A549 (cell line): Measurements from ENCODE around the gene PPP3CA.

Experiments
- CHD4 ChIP-seq: fragments of 200-600 bp; sonication (generic); IDR thresholded peaks from 2 replicates; pipeline ENCODE4 v1.6.1; 2016; ENCODE audit warnings: antibody characterized with exemption, mild to moderate bottlenecking, borderline replicate concordance
- CTCF ChIP-seq: fragments of >200 bp; sonication (Bioruptor Twin); formaldehyde crosslinking; IDR thresholded peaks from 3 replicates; pipeline ENCODE4 v1.5.1; 2016
- EHMT2 ChIP-seq: fragments of 200-600 bp; sonication (generic); IDR thresholded peaks from 2 replicates; pipeline ENCODE4 v1.6.1; 2016; ENCODE audit warnings: antibody characterized with exemption, low read depth, mild to moderate bottlenecking, moderate library complexity
- JUNB ChIP-seq: fragments of >200 bp; sonication (Bioruptor Twin); formaldehyde crosslinking; IDR thresholded peaks from 2 replicates; pipeline ENCODE4 v1.6.1; 2016
- MAFK ChIP-seq: fragments of 450-650 bp; IDR thresholded peaks from 2 replicates; pipeline ENCODE4 v1.6.1; 2014; ENCODE audit not compliant: partially characterized antibody
- MAX ChIP-seq: IDR thresholded peaks from 2 replicates; pipeline ENCODE4 v1.6.1; 2012
- MAZ ChIP-seq: fragments of 150-350 bp; IDR thresholded peaks from 2 replicates; pipeline ENCODE4 v1.6.1; 2014; ENCODE audit warnings: antibody characterized with exemption, low read depth, low read length, borderline replicate concordance
- NR3C1 ChIP-seq: fragments of >200 bp; sonication (Bioruptor Twin); formaldehyde crosslinking; IDR thresholded peaks from 3 replicates; pipeline ENCODE4 v1.6.1; 2017
- PHF8 ChIP-seq: fragments of 200-600 bp; sonication (generic); IDR thresholded peaks from 2 replicates; pipeline ENCODE4 v1.6.1; 2016; ENCODE audit warnings: low read depth, mild to moderate bottlenecking, antibody characterized with exemption, moderate library complexity, borderline replicate concordance
- POLR2A ChIP-seq: IDR thresholded peaks from 2 replicates; pipeline ENCODE4 v1.6.1; 2012; ENCODE audit warnings: mild to moderate bottlenecking, low read length
- POLR2AphosphoS2 ChIP-seq: conservative IDR thresholded peaks from 2 replicates; pipeline ENCODE4 v1.6.1; 2012; ENCODE audit warnings: low read length, improper control_type of control experiment, inconsistent platforms
- RFX5 ChIP-seq: fragments of 450-650 bp; IDR thresholded peaks from 2 replicates; pipeline ENCODE4 v1.7.1; 2014; ENCODE audit warnings: antibody characterized with exemption, mild to moderate bottlenecking, moderate library complexity
- TF ChIP-seq, protein P1 (sequence below): IDR thresholded peaks from 2 replicates; pipeline ENCODE4 v1.6.1; 2012; ENCODE audit warnings: low read depth, borderline replicate concordance
- TF ChIP-seq, protein P2 (sequence below): fragments of 150-350 bp; IDR thresholded peaks from 2 replicates; pipeline ENCODE4 v1.6.1; 2014; ENCODE audit warnings: low read depth, mild to moderate bottlenecking, low read length

GRCh38 chr4:101019313-101019712 lies 328.0 kb downstream of the PPP3CA start:
- TF ChIP-seq MAFK (no peak), CTCF (no peak), NR3C1 (no peak), POLR2AphosphoS2 (no peak), MAZ (no peak), JUNB (no peak), CHD4 (no peak), POLR2A (no peak), MAX (no peak), EHMT2 (no peak), RFX5 (no peak), PHF8 (no peak)
- TF ChIP-seq, protein P1, sequence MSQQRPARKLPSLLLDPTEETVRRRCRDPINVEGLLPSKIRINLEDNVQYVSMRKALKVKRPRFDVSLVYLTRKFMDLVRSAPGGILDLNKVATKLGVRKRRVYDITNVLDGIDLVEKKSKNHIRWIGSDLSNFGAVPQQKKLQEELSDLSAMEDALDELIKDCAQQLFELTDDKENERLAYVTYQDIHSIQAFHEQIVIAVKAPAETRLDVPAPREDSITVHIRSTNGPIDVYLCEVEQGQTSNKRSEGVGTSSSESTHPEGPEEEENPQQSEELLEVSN = no peak
- TF ChIP-seq, protein P2, sequence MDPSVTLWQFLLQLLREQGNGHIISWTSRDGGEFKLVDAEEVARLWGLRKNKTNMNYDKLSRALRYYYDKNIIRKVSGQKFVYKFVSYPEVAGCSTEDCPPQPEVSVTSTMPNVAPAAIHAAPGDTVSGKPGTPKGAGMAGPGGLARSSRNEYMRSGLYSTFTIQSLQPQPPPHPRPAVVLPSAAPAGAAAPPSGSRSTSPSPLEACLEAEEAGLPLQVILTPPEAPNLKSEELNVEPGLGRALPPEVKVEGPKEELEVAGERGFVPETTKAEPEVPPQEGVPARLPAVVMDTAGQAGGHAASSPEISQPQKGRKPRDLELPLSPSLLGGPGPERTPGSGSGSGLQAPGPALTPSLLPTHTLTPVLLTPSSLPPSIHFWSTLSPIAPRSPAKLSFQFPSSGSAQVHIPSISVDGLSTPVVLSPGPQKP = no peak
